KG1 (cell line): ENCODE results near the gene UBASH3B.
A peak's percentile ranks its signal among the peaks of the same experiment; 100 is the strongest.

Experiments
- DNase-seq: peaks from one replicate; lab custom pipeline; 2025; lab: John Stamatoyannopoulos, UW

The UBASH3B gene

DNA sequence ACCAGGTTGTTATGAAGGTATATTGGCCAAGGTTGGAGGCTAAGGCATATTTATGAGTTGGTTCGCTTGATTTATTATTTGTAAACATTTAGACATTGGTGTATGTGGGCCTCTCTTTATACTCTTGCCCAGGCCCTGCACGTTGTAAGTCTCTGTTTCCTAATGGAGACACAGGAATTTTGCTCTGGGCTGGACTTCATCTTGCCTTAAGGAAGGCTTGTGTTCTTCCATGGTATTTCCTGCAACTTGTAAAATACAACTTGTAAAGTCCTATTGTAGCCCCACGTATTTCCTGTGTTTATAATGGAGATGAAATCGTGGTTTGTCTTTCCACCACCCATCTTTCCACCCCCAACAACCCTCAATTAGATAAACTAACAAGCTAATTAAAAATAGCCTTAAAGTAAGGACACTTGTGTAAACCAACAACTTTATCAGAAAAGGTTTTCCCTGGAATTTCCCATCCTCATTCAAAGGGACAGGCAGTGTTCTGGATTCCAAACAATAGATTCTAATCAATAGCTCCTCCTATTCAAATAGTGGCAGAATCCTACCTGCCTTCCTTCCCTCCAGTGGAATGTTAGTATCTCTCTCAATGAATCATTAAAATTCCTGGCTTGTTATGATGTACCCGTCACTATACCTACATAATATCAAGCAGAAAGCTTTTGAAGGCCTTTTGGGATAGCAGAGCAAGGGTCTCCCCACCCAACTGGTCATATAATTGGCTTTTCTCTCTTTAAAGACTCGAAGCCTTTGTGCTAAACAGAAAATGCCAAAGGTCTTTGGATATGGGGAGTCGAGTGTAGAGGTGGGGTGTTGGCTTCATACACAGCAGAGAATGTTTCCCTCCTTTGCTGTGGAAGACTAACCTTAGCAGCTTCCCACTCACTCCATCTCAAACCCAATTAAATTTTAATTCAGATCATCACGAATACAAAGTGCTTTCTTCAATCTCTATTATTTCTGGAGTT is 77.1 kb downstream of the UBASH3B start:
- DNase-seq: no peak

DNA sequence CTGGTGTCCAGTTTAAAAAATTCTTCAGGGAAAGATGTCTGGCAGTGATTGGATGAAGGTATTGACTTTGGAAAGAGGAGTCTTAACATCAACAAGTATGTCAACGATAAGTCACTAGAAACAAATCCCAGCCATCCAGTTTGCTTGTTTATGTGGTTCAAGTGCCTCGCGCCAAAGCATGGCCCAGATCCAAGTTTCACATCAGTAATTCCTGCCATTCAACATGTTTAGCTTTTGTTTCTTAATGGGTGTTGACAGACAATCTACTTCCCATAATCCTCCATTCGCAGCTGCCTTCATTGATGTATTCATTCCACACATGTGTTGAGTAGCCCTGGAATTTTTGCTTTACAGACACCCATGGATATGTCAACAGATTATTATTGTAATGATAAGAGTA is 77.8 kb downstream of the UBASH3B start:
- no peak for DNase-seq

DNA sequence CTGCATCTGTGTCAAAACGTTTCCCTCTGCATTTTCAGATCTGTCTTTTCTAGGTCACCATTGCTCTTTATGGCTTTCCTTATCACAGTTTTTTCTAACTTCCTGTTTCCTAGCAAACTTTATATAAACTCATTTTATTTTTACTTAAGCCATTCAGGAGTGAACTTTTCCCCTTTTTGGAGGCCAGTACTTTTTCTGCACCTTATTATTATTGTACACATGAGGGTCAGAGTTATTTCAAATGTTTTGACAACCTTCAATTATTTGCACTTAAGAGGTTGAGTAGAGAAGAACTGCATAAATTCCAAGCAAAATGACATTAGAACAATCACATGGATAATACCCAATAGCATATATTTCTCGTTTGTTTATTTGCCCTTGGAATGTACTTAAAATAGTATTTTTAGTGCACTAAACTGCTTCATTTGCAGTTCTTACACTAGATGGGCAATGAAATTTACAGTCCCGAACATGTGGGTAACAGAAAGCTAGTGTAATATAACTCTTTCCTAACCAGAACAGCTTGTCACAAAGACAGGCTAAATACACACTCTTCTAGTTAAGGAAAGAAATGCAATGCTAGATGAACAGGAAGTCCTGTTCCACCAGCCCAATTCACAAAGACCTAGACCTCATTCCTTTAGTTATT is 79.5 kb downstream of the UBASH3B start:
- no peak for DNase-seq

DNA sequence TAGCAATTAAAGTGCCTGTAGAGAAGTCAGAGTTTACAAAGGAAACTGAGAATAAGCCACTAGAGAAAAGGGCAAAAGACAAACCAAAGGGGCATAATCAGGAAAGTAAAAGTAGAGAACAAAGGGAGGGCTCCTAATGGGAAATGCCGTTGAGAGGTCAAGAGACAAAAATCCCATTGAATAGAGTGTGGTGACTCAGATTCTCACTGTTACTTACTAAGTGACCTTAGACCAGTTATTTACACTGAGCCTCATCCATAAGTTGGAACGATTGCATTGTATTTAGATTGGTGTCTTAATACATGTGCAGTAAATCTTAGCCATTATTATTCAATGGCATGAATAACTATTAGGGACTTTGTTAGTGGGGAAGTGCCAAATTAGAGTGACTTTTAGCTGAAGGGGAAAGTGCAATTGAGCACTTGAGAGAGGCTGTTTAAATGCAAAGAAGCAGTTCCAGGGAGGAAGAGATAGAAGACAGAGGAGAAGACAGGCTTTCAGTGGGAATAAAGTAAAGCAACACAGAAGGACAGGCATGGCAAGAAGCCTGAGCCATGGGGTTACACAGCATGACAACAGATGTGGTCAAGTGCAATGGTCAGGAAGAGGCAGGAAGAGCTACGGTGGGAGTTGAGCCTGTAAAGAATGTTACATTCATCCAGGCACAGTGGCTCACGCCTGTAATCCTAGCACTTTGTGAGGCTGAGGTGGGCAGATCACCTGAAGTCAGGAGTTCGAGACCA is 82.6 kb downstream of the UBASH3B start:
- DNase-seq: no peak

DNA sequence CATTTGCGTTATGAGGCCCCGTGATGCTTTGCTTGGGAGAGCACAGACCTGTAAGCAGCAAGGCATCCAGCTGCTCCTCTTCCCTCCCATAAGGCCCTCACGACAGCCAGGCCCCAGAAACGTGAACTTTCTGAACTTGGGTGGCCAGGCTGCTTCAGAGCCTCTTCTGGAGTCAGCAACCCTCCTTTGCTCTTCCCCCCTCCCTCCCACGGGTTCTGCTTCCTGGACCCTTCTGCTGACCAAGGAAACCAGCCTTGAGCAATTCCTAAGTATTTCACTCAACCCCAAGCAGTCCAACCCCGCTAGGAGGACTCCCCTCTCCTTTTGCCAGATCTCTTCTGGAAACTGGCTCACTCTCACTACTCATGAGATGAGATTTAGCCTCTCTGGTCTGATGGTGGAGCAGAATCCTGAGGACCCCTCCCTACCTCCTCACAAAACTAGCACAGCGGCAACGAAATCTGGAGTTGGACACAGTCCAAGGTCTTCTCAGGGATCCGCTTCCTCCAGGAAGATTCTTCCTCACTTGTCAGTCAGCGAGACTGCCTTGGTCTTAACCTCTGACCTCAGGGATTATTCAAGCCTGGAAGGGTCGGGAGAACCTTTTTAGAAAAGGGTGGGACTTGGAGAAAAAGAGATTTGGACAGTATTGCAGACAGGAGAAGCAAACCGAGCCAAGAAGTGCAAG is 86.2 kb downstream of the UBASH3B start:
- DNase-seq: no peak

DNA sequence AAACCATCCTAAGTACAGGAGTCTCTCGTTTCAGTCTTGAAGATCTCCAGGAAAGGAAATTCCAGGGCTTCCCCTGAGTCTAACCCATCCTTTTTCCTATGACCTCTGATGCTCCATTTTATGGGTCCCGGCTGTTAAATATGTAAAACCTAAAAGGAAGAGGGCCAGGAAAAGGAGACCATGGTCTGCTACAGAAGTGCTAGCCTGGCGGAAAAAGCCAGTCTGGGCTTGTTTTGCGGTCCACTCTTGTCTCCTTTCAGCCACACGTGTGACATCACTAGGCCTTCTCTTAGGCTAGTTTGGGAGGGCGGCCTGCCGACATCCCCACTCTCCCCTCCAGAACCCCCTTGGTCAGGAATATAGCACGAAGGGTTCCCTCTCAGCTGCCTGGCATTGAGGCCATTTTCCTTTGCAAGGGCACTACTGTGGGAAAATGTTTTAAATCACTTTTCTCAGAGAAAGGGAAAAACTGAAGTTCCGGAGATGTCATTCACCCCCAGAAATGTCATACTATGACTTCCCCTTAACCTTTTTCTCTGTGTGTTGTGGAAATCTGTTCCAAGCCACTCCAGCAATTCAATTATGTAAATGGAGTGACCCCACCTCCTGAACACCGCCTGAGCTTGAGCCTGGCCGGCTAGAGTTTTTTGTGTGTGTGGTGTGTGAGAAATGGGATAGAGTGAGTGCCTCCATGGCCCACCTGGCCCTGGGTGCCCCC is 86.9 kb downstream of the UBASH3B start:
- DNase-seq: no peak

DNA sequence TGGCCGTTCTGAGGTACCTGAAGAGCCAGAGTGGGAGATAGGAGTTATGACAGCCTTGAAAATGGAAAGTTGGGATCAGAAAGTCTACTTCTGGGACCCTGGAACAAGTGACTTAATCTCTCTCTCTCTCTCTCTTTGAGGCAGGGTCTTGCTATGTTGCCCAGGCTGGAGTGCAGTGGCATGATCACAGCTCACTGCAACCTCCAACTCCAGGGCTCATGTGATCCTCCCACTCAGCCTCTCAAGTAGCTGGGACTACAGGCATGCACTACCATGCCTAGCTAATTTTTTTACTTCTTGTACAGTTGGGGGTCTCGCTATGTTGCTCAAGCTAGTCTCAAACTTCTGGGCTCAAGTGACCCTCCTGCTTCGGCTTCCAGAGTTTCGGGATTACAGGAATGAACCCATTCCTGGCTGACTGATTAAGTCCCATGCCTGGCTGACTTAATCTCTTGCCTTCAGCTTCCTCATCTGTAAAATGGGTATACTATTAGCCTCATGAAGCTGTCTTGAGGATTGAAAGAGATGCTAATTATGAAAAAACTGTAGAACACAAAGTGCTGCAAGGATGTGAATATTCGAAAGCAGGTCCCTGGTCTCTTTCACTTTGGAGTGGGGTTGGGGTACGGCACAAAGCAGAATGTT is 87.7 kb downstream of the UBASH3B start:
- no peak for DNase-seq

DNA sequence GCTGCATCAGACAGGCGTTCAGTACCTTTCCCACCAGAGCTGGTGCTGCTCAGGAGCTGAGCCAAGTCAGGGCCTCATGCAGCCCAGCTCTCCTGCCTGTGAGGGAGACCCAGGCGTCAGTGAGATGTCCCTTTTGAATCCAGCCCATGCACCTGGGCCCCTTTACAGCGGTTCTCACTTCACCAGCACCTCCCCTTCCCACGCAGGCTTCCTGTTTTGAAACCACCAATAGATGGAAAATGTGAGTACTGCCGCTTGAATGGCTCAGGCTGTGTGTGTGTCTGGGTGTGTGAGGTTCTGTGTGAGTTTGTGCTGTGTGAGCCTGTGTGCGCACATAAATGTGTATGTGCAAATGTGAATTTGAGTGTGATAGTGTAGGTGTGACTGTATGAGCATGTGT is 88.4 kb downstream of the UBASH3B start:
- DNase-seq: peak; percentile 91

DNA sequence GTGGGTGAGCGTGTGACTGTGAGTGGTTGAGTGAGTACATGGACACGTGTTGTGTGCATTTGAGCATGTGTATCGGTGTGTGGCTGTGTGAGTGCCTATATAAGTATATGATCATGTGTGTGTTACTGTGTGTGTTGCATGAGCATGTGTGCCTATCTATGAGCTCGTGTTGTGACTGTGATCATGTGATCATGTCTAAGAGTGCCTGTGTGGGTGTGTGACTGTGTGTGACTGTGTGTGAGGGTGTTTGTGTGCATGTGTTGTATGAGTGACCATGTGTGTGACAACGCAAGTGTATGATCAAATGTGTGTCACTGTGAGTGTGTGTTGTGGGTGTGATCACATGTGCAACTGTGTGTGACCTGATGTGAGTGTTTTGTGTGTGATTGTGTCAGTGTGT is 88.8 kb downstream of the UBASH3B start:
- DNase-seq: no peak

DNA sequence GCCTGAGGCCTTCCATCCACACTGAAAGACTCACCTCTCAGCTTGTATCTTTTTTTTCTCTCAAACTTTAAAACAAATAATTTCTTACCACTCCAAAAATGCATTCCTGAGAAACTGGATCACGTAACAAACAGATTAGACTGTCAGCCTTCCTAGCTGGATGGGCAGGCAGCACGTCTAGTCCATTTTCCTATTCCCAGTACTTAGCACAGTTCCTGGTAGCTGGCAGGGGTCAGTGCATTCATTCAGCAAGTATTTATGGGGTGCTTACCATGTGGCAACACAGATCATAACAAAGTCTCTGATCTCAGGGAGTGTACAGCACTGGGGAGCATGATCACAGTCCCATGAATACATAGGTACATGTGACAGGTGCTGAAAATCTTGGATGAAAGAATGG is 89.6 kb downstream of the UBASH3B start:
- DNase-seq: no peak

DNA sequence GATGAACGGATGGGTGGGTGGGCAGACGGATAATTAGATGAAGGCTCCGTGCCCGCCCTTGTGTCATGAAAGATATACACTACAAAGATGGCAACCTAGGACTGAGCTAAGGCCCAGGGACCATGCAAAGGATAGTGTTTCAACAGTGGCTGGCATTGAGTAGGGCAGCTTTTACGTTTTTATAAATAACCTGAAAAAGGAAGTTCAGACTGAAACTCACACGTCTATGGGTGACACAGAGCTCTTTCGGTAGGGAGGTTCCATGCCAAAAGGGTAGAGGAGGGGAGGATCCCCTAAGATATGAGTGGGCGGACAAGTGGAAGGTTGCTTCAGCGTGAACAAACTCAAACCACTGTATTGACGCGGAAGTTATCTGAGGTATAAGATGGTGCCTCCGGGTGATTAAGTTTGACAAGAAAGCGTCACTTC is 90.5 kb downstream of the UBASH3B start:
- DNase-seq: no peak

DNA sequence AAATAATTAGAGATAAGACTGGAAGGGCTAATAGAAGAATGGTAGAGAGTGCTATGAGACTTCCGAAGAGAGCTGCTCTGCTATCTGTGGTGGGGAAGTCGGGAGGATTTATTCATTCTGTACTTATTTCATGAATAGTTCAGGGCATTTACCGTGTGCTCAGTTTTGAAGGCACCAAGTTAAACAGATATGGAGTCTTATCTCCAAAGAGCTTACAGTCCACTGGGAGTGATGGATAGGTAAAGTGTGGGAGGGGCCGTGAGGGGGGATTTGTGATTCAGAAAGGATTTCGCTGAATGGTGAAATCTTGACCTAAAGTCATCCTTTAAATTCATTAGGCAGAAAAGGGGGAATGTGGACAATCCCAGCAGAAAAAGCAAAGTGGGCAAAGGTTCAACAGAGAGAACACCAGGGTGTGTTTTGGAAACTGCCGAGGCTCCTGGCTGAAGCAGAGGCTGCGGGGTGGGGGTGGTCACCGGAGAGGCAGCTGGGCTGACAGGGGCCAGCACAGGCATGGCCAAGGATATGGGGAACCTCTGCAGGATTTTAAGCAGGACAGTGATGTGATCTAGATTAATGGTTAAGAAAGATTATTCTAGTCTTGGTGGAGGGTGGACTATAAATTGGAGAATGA is 91.2 kb downstream of the UBASH3B start:
- DNase-seq: no peak

DNA sequence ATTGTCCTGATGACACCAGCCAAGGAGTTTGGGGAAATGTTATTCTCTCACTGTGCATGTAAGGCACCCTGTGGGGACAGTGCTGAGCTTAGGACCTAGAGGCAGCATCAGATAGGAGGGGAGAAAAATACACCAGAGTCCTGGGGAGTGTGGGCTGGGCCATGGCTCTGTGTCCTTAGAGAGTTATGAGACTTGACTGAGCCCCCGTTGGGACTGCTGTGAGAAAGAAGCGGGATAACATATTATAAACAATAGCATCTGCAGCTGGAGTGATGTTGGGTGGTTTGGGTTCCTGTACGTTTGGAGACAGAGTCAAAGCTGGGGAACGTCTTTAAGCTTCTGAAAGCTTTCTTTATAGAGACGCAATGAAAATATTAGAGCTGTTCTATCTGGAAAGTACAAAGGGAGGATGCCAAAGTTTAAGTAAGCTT is 91.8 kb downstream of the UBASH3B start:
- DNase-seq: no peak

DNA sequence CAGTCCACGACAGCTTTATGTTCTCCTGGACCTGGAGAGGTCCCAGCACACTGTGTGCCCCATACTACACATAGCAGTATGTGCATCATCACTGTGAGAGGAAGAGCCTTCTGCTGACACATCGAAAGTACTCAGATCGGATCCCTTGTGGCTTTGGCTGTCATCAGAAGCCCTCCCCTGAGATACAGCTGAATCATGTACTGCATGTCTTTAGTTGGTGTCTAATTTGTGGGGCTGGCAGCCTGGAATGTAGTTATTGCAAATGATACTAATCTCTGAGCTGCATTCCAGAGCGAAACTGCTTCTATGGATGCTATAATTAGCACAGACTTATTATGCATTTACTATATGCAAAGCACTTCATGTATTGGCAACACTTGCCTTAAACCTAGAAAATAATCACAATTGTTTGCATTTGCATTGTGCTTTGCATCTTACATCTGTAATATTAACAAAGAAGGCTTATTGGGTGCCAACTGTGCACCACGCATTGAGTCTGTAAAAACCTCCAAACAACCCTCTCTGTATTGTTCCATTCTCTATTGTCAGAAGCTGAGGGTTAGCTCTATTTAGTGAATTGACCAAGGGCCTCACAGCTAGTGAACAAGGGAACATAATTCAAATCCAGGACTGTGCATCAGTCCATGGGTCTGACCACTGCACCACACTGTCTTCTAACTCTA is 93.6 kb downstream of the UBASH3B start:
- DNase-seq: peak; percentile 76

DNA sequence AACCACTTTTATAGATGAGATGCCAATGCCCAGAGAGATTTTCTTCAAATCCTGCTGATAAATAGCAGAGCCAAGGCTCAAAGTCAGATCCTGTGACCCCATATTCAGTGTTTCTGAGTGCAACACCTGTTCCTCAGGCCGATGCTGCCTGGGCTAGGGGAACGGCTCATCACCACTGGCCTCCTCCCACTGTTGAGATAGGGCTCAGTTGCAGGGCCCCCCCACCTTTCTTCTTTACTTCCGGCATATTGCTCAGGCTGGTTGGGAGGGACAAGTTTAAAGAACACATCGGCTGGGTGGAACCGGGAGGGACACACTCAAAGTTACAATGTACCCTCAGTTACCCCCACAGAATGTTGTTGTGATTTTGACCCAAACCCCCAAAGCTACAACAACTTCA is 94.5 kb downstream of the UBASH3B start:
- DNase-seq: no peak

DNA sequence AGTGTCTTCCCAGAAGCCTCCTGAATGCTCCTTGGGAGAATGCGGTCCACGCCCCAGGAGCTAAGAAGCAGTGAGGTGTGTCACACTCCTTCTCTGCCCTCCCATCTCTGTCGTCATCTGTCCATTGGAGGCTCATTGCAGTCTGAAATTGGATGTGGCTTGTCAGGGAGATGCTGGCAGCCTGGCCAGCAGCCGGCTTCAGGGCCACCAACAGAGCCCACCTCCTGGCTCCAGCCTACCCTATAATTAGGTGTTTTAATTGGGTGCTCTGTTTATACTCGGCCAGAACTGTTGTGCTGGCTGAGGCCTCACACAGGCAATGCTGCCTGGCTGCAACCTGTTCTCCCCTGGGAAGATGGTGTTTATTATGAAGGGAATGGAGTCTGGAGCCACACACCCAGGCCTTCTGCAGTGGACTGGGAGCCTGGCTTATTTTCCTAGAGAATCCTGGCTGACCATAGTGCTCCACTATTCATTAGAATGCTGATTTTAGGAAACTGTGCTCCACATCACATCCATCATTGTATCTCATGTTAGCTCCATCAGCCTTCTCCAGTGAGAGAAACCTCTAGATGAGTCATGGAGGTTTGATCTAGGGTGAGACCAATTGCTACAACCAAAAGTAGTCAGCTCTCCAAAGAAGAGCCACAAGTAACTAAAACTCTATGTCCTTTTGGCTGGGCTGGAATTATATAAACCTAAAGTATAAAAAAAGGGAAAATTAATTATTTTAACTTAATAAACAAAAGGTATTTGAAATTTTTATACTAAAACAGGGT is 96.0 kb downstream of the UBASH3B start:
- no peak for DNase-seq

DNA sequence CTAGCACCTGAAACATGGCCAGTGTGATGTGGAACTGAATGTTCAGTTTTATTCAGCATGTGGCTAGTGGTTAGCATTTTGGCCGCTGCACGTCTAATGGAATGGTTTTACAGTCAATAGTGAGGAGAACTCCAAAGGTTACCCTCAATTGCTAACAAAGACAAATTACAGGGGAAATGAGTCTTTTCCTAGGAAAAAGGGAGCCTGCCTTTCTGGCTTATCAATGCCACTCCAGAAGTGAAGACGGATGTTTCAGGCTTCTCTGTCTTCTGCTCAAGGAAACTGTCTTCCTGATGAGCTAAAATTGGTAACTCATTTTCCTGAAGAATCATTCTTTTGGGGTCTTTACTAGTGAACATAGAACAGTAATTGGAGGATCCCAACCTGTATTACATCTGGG is 98.5 kb downstream of the UBASH3B start:
- no peak for DNase-seq

DNA sequence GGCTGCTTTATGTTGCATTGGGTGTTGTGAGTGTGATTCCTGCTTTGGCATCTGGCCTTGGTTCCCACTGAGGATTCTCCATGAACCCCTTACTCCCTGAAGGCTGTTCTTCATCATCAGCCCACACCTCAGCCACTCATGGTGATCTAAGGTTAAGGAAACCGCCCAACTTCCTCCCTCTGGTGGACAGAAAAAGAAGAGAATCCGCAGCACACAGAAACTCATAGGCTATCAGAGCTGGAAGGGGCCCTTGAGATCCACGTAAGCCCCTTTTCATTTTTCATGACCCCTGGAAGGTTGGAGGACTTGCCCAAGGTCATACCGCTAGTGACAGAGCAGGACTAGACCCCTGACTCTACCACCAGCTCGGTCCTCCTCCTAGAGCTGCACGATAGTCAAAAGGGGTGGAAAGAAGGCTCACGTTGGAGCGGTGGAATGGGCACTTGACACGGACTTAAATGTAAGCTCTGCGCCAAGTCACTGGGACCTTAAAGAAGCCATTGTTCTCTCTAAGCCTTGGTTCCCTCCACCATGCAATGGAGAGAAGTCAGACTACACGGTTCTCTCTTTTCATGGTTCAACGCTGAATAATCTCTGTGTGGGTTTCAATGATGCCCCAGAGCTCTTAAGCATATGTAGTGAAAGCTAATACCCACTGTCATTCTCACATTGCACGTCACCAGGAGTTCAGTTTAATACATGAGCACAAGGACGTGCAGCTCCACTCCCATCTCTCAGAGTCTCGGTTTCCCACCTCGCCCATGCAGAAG is 99.2 kb downstream of the UBASH3B start:
- DNase-seq: peak; percentile 34
